ENCODE measurements around the gene IGFN1.
"Not testable (repeated sequence)": the region's sequence is repeated elsewhere in the genome, so short reads cannot be mapped to it uniquely, and the experiment has no call there.

The IGFN1 gene

DNA sequence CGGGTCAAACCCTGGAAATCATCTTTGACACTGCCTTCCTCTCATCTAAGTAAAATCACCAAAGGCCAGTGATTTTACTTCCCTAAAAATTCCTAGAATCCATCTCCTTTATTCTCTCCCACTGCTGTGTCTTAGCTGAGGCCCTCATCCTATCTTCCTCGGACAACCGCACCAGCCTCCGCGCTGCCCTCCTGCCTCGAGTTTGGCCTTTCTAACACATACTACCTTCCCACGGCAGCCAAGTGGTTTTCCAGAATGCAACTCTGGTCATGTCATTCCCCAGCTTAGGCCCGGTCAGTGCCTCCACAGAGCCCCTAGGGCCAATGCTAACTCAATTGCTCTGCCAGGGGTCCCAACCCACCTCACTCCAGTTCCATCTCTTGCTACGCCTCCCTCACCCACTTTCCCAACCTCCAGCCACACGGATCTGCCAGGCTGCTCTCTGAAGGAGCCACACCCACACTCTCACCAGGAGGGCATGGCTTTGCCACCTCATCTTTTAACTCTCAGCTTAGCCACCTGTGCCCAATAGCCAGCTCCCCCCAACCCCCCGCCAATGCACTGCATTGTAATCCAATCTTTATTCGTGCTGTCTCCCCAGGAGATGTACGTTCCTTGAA is 43.1 kb upstream of the IGFN1 start:
- Histone ChIP-seq H3K27me3 (ENCODE audit: insufficient read depth, low read length) (no peaks in the 10 kb centered on the region), H3K27ac (ENCODE audit: low read depth, low read length) (no peak overlapping the region), H3K36me3 (ENCODE audit: insufficient read depth, low read length) (peaks cover 100% of the 10 kb centered on the region), H3K4me1 (ENCODE audit: insufficient read depth, low read length) (no peaks in the 10 kb centered on the region), H3K9ac (ENCODE audit: low read depth, low read length) (no peak overlapping the region), H3K9me3 (ENCODE audit: insufficient read depth, low read depth, low read length) (no peaks in the 10 kb centered on the region), H3K4me3 (ENCODE audit: low read length) (no peak overlapping the region)
- 87% methylated on average over 12 of the region's 13 CpGs for WGBS

DNA sequence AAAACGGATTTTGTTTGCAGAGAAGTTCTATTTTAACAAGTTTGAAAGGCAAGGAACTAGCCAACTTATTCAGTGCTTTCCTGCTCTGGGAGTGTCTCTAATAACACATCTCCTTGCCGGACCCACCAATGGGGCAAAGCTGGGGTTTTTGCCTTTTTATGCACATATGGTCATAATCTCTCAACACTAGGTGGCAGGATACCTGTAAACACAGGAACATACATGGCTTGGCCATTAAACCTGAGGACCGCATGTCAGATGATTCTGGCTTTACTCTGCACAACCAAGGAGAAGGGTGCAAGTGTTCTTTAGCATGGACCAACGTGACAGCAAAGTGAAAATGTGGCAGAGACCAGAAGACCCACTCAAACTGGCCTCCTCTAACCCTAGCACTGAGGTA is 41.2 kb upstream of the IGFN1 start:
- Histone ChIP-seq H3K27me3 (ENCODE audit: insufficient read depth, low read length) (no peaks in the 10 kb centered on the region), H3K4me3 (ENCODE audit: low read length) (no peak overlapping the region), H3K9me3 (ENCODE audit: insufficient read depth, low read depth, low read length) (no peaks in the 10 kb centered on the region), H3K9ac (ENCODE audit: low read depth, low read length) (no peak overlapping the region), H3K27ac (ENCODE audit: low read depth, low read length) (no peak overlapping the region), H3K36me3 (ENCODE audit: insufficient read depth, low read length) (peaks cover 83% of the 10 kb centered on the region), H3K4me1 (ENCODE audit: insufficient read depth, low read length) (peaks cover 3% of the 10 kb centered on the region; the same call in 1 of the 2 replicates)
- WGBS: 83% methylated on average over 4 of the region's 4 CpGs

DNA sequence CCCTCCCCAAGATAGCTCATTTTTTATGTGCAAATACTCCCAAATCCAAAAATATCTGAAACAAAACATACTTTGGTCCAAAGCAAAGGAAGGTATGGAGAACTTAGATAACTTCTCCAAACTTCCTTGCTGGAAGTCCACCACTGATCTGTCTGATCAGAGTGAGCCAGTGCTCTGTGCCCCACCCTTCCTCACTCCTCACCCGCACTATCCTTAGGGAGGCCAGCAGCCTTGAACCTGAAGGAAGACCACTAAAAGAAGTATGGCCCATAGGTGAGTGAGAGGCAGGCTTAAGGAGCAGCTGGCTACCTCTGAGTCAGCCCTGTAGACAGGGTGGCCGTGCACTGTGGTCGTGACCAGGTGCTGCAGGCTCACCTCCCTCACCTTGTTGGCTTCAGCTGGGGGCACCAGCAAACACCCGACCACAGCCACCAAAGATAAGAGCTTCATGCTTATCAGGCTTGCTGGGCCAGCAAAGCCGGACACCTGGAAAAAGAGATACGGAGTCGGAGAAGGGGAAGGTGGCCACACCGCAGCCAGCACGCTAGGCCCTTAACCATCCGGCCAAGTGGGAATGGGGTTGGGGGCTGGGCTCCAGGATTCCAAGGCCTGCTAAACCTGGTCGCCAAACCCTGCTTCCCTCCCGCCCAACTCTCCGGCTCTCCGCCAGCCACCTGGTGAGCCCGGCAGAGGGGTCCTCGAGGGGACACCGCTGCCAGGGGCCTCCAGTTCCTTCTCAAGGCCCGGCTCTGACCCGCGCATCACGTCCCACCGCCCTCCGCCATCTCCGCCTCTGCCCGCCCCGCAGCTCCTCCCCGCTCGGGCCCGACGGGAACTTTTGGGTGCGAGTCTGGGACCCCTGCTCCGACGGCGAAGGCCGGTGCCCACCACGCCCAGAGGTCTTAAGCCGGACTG is 36.9 kb upstream of the IGFN1 start:
- Histone ChIP-seq H3K27me3 (ENCODE audit: insufficient read depth, low read length) (no peaks in the 10 kb centered on the region), H3K36me3 (ENCODE audit: insufficient read depth, low read length) (peaks cover 40% of the 10 kb centered on the region), H3K27ac (ENCODE audit: low read depth, low read length) (peak overlapping the region; percentile 22; the same call in 1 of the 2 replicates), H3K9me3 (ENCODE audit: insufficient read depth, low read depth, low read length) (no peaks in the 10 kb centered on the region), H3K4me3 (ENCODE audit: low read length) (peak overlapping the region; percentile 91), H3K9ac (ENCODE audit: low read depth, low read length) (peak overlapping the region; percentile 84), H3K4me1 (ENCODE audit: insufficient read depth, low read length) (peaks cover 9% of the 10 kb centered on the region)
- 2% methylated on average over 37 of the region's 37 CpGs for WGBS

DNA sequence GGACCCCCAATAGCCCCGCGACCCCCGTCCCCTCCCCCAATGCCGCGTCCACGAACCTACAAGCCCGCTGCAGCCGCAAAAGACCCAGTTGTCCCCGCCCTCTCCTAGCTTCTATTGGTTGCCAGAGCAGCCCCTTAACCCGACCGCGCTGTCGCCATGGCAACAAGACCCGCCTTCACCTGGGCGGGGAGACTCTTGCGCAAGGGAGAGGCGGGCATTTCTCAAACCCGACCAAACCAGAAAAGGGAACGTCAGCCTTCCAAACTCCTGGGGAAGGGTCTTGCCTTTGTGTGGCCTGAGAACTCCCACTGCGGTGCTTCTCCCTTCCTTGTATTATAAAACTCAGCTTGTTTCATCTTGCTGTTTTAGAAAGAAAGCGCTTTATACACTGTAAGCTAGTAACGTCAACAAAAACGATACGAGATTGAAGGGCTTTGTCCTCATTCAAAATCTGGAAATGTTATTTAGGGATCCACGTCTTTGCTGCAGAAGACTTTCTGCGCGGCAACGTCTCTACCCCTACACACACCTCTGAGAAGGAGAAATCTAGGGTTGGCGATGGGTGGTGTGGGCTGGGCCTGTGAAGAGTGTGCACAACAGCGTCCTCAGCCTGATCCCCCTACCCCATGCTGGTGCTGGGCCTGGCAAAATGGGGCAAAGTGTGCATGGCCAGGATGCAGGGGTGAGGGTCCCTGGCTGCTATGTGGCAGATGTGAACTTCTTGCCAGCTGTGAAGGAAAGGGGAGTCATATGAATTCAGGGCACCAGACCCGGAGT is 36.0 kb upstream of the IGFN1 start, which contains the start of gene TMEM9:
TSS of gene TMEM9 (minus strand) at position 86 of the 777 bp plus-strand sequence. CDS start 551 bp downstream, outside the sequence.
- Histone ChIP-seq H3K36me3 (ENCODE audit: insufficient read depth, low read length) (peaks cover 32% of the 10 kb centered on the region), H3K9ac (ENCODE audit: low read depth, low read length) (peak within 1 kb of the TSS; percentile 84), H3K9me3 (ENCODE audit: insufficient read depth, low read depth, low read length) (no peaks in the 10 kb centered on the region), H3K27ac (ENCODE audit: low read depth, low read length) (peak within 1 kb of the TSS; percentile 42), H3K4me1 (ENCODE audit: insufficient read depth, low read length) (peaks cover 9% of the 10 kb centered on the region), H3K4me3 (ENCODE audit: low read length) (peak within 1 kb of the TSS; percentile 91), H3K27me3 (ENCODE audit: insufficient read depth, low read length) (no peaks in the 10 kb centered on the region)
- WGBS: 16% methylated on average over 27 of the region's 31 CpGs

DNA sequence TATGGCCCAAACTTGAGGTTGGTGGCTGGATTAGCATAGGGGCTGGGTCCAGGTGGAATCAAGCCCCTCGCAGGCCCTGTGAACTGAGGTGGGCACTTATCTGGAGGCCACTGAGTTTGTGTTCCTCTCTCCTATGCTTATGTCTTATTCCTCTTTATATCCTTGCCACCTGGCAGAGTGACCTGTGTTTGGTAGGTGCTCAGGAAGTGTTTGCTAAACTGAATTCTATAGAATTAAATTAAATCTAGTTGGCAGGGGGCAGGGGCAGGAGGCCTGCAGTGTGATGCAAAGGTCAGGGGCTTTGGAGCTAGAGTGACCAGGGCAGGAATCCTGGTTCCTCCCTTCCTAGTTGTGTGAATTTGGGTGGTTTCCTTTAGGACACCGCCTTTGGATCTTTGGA is 35.3 kb upstream of the IGFN1 start:
- Histone ChIP-seq H3K9me3 (ENCODE audit: insufficient read depth, low read depth, low read length) (no peaks in the 10 kb centered on the region), H3K9ac (ENCODE audit: low read depth, low read length) (no peak overlapping the region), H3K27ac (ENCODE audit: low read depth, low read length) (no peak overlapping the region), H3K4me3 (ENCODE audit: low read length) (no peak overlapping the region), H3K36me3 (ENCODE audit: insufficient read depth, low read length) (peaks cover 24% of the 10 kb centered on the region), H3K4me1 (ENCODE audit: insufficient read depth, low read length) (peaks cover 9% of the 10 kb centered on the region), H3K27me3 (ENCODE audit: insufficient read depth, low read length) (no peaks in the 10 kb centered on the region)
- 100% methylated on average over 2 of the region's 2 CpGs for WGBS

DNA sequence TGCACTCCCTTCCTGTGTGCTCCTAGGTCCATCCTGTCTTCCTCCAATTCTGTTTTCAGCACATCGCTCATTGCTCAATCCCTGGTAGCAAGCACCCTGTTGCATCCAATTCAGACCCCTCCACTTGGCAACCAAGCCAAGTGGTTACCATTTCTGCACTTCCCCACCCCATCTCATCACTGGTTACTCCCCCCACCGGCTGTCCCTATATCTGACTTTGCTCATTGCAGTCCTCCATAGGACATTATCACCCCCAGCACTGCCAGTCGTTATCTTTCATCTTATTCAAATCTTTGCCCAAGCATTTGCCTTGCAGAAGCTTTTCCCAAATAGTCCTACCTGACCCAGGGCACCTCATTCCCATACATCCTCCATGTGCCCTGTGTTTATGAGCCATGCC is 34.3 kb upstream of the IGFN1 start:
- 86% methylated on average over 3 of the region's 3 CpGs for WGBS
- H3K4me1 ChIP-seq (ENCODE audit: insufficient read depth, low read length): peaks cover 9% of the 10 kb centered on the region
- H3K9ac ChIP-seq (ENCODE audit: low read depth, low read length): no peak overlapping the region
- H3K9me3 ChIP-seq (ENCODE audit: insufficient read depth, low read depth, low read length): no peaks in the 10 kb centered on the region
- no peaks in the 10 kb centered on the region for H3K27me3 ChIP-seq (ENCODE audit: insufficient read depth, low read length)
- H3K27ac ChIP-seq (ENCODE audit: low read depth, low read length): no peak overlapping the region
- peaks cover 14% of the 10 kb centered on the region for H3K36me3 ChIP-seq (ENCODE audit: insufficient read depth, low read length)
- H3K4me3 ChIP-seq (ENCODE audit: low read length): no peak overlapping the region

DNA sequence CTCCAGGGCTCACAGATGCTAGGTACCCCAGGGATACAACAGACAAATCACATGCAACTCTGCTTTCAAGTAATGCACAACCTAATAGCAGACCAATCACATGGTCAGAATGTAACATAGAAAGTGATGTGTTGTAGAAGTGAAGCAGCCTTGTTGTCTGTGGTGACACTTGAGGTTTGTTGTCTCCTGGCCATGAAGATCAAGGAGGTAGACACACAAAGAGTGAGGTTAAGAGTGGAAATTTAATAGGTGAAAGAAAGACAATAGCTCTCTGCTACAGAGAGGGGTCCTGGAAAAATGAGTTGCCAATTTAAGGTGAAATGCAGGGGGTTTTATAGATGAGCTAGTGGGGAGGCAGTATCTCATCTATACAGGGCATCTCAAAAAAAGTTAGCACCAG is 33.8 kb upstream of the IGFN1 start:
- Histone ChIP-seq H3K4me1 (ENCODE audit: insufficient read depth, low read length) (peaks cover 9% of the 10 kb centered on the region), H3K36me3 (ENCODE audit: insufficient read depth, low read length) (peaks cover 9% of the 10 kb centered on the region), H3K27me3 (ENCODE audit: insufficient read depth, low read length) (no peaks in the 10 kb centered on the region), H3K9me3 (ENCODE audit: insufficient read depth, low read depth, low read length) (no peaks in the 10 kb centered on the region), H3K27ac (ENCODE audit: low read depth, low read length) (no peak overlapping the region), H3K4me3 (ENCODE audit: low read length) (no peak overlapping the region), H3K9ac (ENCODE audit: low read depth, low read length) (no peak overlapping the region)

DNA sequence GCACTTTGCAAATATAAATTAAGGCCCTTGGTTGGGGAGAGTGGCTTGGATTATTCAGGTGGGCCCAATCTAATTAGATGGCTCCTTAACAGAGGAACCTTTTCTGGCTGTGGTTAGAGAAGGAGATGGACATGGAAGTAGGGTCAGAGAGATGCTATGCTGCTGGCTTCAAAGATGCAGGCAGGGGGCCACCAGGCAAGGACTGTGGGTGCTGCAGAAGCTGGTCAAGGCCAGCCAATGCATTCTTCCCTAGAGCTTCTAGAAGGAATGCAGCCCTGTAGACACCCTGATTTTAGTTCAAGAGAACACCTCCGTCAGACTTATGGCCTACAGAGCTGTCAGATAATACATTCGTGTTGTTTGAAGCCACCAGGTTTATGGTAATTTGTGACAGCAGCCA is 32.7 kb upstream of the IGFN1 start:
- Histone ChIP-seq H3K27me3 (ENCODE audit: insufficient read depth, low read length) (no peaks in the 10 kb centered on the region), H3K27ac (ENCODE audit: low read depth, low read length) (no peak overlapping the region), H3K4me1 (ENCODE audit: insufficient read depth, low read length) (peaks cover 9% of the 10 kb centered on the region), H3K9ac (ENCODE audit: low read depth, low read length) (no peak overlapping the region), H3K9me3 (ENCODE audit: insufficient read depth, low read depth, low read length) (no peaks in the 10 kb centered on the region), H3K4me3 (ENCODE audit: low read length) (no peak overlapping the region), H3K36me3 (ENCODE audit: insufficient read depth, low read length) (0 out of 2 replicates have a peak, but pooled peaks cover 1% of the 10 kb centered on the region)
- 89% methylated on average over 2 of the region's 2 CpGs for WGBS

DNA sequence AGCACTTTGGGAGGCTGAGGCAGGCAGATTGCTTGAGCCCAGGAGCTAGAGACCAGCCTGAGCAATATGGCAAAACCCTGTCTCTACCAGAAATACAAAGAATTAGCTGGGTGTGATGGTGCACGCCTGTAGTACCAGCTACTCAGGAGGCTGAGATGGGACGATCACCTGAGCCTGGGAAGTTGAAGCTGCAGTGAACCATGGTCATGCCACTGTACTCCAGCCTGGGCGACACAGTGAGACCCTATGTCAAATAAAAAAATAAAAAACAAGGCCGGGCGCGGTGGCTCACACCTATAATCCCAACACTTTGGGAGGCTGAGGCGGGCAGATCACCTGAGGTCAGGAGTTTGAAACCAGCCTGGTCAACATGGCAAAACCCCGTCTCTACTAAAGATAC is 27.6 kb upstream of the IGFN1 start:
- not testable (repeated sequence) for H3K4me1 ChIP-seq (ENCODE audit: insufficient read depth, low read length); H3K27ac ChIP-seq (ENCODE audit: low read depth, low read length); H3K9ac ChIP-seq (ENCODE audit: low read depth, low read length); H3K9me3 ChIP-seq (ENCODE audit: insufficient read depth, low read depth, low read length); H3K27me3 ChIP-seq (ENCODE audit: insufficient read depth, low read length); H3K36me3 ChIP-seq (ENCODE audit: insufficient read depth, low read length); H3K4me3 ChIP-seq (ENCODE audit: low read length)
- WGBS: 97% methylated on average over 8 of the region's 8 CpGs

DNA sequence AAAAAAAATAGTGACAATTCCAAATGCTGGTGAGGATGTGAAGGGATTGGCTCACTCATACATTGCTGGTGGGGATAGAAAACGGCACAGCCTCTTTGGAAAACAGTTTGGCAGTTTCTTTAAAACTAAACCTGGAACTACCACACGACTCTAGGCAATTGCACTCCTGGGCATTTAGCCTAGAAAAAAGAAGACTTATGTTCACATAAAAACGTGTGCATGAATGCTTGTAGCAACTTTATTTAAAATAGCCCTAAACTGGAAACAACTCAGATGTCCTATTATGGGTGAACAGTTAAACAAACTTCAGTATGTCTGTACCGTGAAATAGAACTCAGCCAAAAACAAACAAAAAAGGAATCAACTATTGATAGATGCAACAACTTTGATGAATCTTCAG is 26.9 kb upstream of the IGFN1 start:
- H3K4me1 ChIP-seq (ENCODE audit: insufficient read depth, low read length): no peaks in the 10 kb centered on the region
- H3K36me3 ChIP-seq (ENCODE audit: insufficient read depth, low read length): no peaks in the 10 kb centered on the region
- no peak overlapping the region for H3K27ac ChIP-seq (ENCODE audit: low read depth, low read length)
- no peaks in the 10 kb centered on the region for H3K9me3 ChIP-seq (ENCODE audit: insufficient read depth, low read depth, low read length)
- H3K27me3 ChIP-seq (ENCODE audit: insufficient read depth, low read length): no peaks in the 10 kb centered on the region
- H3K9ac ChIP-seq (ENCODE audit: low read depth, low read length): no peak overlapping the region
- WGBS: 76% methylated on average over 4 of the region's 4 CpGs
- no peak overlapping the region for H3K4me3 ChIP-seq (ENCODE audit: low read length)

DNA sequence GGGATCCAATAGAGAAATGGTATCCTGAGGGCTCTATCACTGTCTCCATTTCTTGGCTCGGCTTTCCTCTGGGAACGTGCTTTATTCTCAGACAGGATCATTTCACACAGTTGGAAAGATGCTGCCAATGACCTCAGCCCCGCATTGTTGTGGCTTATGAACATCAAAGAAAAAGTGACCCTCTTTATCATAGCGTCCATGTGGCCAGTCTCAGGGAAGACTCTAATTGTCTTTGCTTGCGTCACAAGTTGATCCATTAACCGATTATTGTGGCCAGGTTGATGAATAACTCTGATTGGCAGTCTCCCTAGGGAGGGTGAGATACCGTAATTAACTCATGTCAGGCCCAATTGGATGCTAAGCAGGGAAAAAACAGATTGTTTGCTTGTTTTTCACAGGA is 26.0 kb upstream of the IGFN1 start:
- H3K27me3 ChIP-seq (ENCODE audit: insufficient read depth, low read length): peaks cover 4% of the 10 kb centered on the region; the same call in 1 of the 2 replicates

More for the DNA sequence above, 26.0 kb upstream of the IGFN1 start:
- Histone ChIP-seq H3K27ac (ENCODE audit: low read depth, low read length) (no peak overlapping the region), H3K9ac (ENCODE audit: low read depth, low read length) (no peak overlapping the region), H3K36me3 (ENCODE audit: insufficient read depth, low read length) (no peaks in the 10 kb centered on the region), H3K4me3 (ENCODE audit: low read length) (no peak overlapping the region), H3K4me1 (ENCODE audit: insufficient read depth, low read length) (no peaks in the 10 kb centered on the region), H3K9me3 (ENCODE audit: insufficient read depth, low read depth, low read length) (no peaks in the 10 kb centered on the region)
- 85% methylated on average over 7 of the region's 7 CpGs for WGBS

Measured in HUES64 (cell line).